Sigmoid colon (tissue), 7 donors: ENCODE results near the gene KRT80. TPM values are rescaled to one million over a fixed set of nuclear protein-coding genes. Genes with fewer than 3 reads are reported as not detected.
"Not testable (repeated sequence)": the region's sequence is repeated elsewhere in the genome, so short reads cannot be mapped to it uniquely, and the experiment has no call there.

Source experiments
- DNase-seq: peaks from one replicate; pipeline ENCODE4 v3.0.0-alpha.2; 2019
- H3K27ac ChIP-seq, 4 donors: fragments of 200-600 bp; sonication (generic); one replicate each; pipeline ENCODE4 v1.5.1; 2016 to 2019; ENCODE audit warnings: mild to moderate bottlenecking in 1 of 4
- H3K27me3 ChIP-seq, 3 donors: fragments of 200-600 bp; sonication (generic); one replicate each; pipeline ENCODE4 v1.5.1; 2019; ENCODE audit warnings: mild to moderate bottlenecking in 1 of 3
- H3K36me3 ChIP-seq, 4 donors: fragments of 200-600 bp; sonication (generic); one replicate each; pipeline ENCODE4 v1.5.1; 2016 to 2019
- H3K4me1 ChIP-seq, 4 donors: fragments of 200-600 bp; sonication (generic); one replicate each; pipeline ENCODE4 v1.5.1; 2017 to 2019
- H3K4me3 ChIP-seq, 4 donors: fragments of 200-600 bp; sonication (generic); one replicate each; pipeline ENCODE4 v1.5.1; 2017 to 2019; ENCODE audit warnings: mild to moderate bottlenecking in 2 of 4, moderate library complexity in 1 of 4
- H3K9me3 ChIP-seq, 4 donors: fragments of 200-600 bp in 3 of 4; sonication (generic) in 3 of 4; one replicate each; pipeline versions ENCODE4 v1.5.1 to v1.6.1; 2013 to 2019
- CTCF ChIP-seq, 4 experiments: fragments of 450-650 bp in 3 of 4; fragments of 200-600 bp in 1 of 4; IDR thresholded peaks; one replicate each; pipeline ENCODE4 v1.5.1; 2016 to 2019; ENCODE audit warnings: antibody characterized with exemption in 4 of 4, mild to moderate bottlenecking in 3 of 4, moderate library complexity in 2 of 4
- EP300 ChIP-seq, 4 donors: sonication (generic); formaldehyde crosslinking; IDR thresholded peaks; one replicate each; pipeline ENCODE4 v1.6.1; 2017; ENCODE audit warnings: antibody characterized with exemption in 4 of 4
- POLR2A ChIP-seq, 2 donors: fragments of 450-650 bp; IDR thresholded peaks; one replicate each; pipeline ENCODE4 v1.6.1; 2016; ENCODE audit warnings: antibody characterized with exemption in 2 of 2, mild to moderate bottlenecking in 2 of 2, moderate library complexity in 2 of 2
- POLR2AphosphoS5 ChIP-seq, 4 donors: sonication (generic); formaldehyde crosslinking; IDR thresholded peaks; one replicate each; pipeline ENCODE4 v1.6.1; 2017; ENCODE audit warnings: antibody characterized with exemption in 4 of 4
- WGBS, 2 donors: extraction: QIAGEN DNeasy Blood & Tissue Kit; methylation state at CpG; one replicate each; pipeline ENCODE4 v1.1.7; 2013; 5-methylcytosine and 5-hydroxymethylcytosine counted together
- intact Hi-C: fragments of 100-400 bp; cut with DNase I; formaldehyde crosslinking; loops from one replicate; pipeline ENCODE4 v1.15.1; 2023
- polyA plus RNA-seq, 3 donors: library from polyadenylated mRNA; stranded (reverse); fragments of 200-250 nt; gene quantifications; one replicate each; pipeline ENCODE4 v1.2.3, GENCODE V29; 2013
- total RNA-seq, 4 donors: library from RNA; depleted of rRNA; stranded (reverse); fragments of >200 nt; gene quantifications; one replicate each; pipeline ENCODE4 v1.1.0, GENCODE V29; 2016
- donor health status: healthy with polysubstance abuse.
- donor health status: Bipolar disorder and iron deficiency.
- donor health status: healthy.

KRT80 gene
- total RNA-seq = not detected
- under 1 TPM in 2 of 3 donors, not detected in 1; under 0.01 to 0.34 TPM for polyA plus RNA-seq

- H3K36me3 ChIP-seq = no peaks in the 10 kb centered on the region
- no peaks in the 10 kb centered on the region for H3K9me3 ChIP-seq
- no peak within 1 kb of the TSS for H3K4me3 ChIP-seq
- intact Hi-C loops = no loop called here
- TF ChIP-seq POLR2AphosphoS5 (IDR thresholded peaks at IDR 0.05) (peak; percentile 67 to 87 (median 78)), CTCF (IDR thresholded peaks at IDR 0.05) (no peak), EP300 (IDR thresholded peaks at IDR 0.05) (peak in 2 of 4 donors; percentile 80 to 93), POLR2A (IDR thresholded peaks at IDR 0.05) (no peak)
- peak within 1 kb of the TSS; percentile 52 to 80 (median 62) for H3K27ac ChIP-seq
- peak; percentile 97 for DNase-seq
- WGBS, 2 donors = 17 to 58% methylated on average over 20 of the region's 20 CpGs
- no peaks in the 10 kb centered on the region for H3K27me3 ChIP-seq
- H3K4me1 ChIP-seq = peaks cover 0 to 58% (median 45%) of the 10 kb centered on the region in 4 donors
Measured at GRCh38 chr12:52191841-52192791, at the start of gene KRT80. TSS of gene KRT80 (minus strand) at chr12:52192014. CDS start at chr12:52191902, 112 bp downstream.

GRCh38 chr12:52241205-52241842 is 49.5 kb upstream of the KRT80 start:
- Histone ChIP-seq H3K27ac (no peak overlapping the region), H3K36me3 (no peaks in the 10 kb centered on the region), H3K9me3 (no peaks in the 10 kb centered on the region), H3K27me3 (no peaks in the 10 kb centered on the region), H3K4me1 (peaks cover 0 to 31% (median 25%) of the 10 kb centered on the region in 4 donors), H3K4me3 (no peak overlapping the region)
- peak; percentile 54 for DNase-seq
- WGBS, 2 donors = 90 to 92% methylated on average over 11 of the region's 11 CpGs
- TF ChIP-seq POLR2A (IDR thresholded peaks at IDR 0.05) (no peak), EP300 (IDR thresholded peaks at IDR 0.05) (no peak), POLR2AphosphoS5 (IDR thresholded peaks at IDR 0.05) (no peak), CTCF (IDR thresholded peaks at IDR 0.05) (no peak)
- intact Hi-C loops = no loop called here

- H3K36me3 ChIP-seq, intact Hi-C loops, H3K27me3 ChIP-seq, H3K27ac ChIP-seq, H3K4me3 ChIP-seq, H3K9me3 ChIP-seq: not testable (repeated sequence)
- peaks cover 0 to 26% (median 24%) of the 10 kb centered on the region in 4 donors for H3K4me1 ChIP-seq
- 87 to 93% methylated on average over 6 of the region's 6 CpGs for WGBS, 2 donors
- peak; percentile 13 for DNase-seq
Measured at GRCh38 chr12:52240247-52240646, 48.4 kb upstream of the KRT80 start.

GRCh38 chr12:52239767-52240166 is 48.0 kb upstream of the KRT80 start:
- WGBS, 2 donors = 59 to 71% methylated on average over 2 of the region's 2 CpGs
- Histone ChIP-seq H3K4me3 (no peak overlapping the region), H3K27me3 (no peaks in the 10 kb centered on the region), H3K36me3 (no peaks in the 10 kb centered on the region), H3K4me1 (peaks cover 0 to 22% (median 21%) of the 10 kb centered on the region in 4 donors), H3K9me3 (no peaks in the 10 kb centered on the region), H3K27ac (no peak overlapping the region)
- TF ChIP-seq EP300 (IDR thresholded peaks at IDR 0.05) (no peak), POLR2A (IDR thresholded peaks at IDR 0.05) (no peak), POLR2AphosphoS5 (IDR thresholded peaks at IDR 0.05) (no peak), CTCF (IDR thresholded peaks at IDR 0.05) (no peak)
- intact Hi-C loops = no loop called here
- DNase-seq = peak; percentile 6
